HG03575 (cell line): Measurements from ENCODE around the gene THRAP3.
"Not testable (repeated sequence)": the region's sequence is repeated elsewhere in the genome, so short reads cannot be mapped to it uniquely, and the experiment has no call there.

Experiments
- ATAC-seq: cut with Tn5 transposase; IDR thresholded peaks from one replicate; pipeline ENCODE4 v1.9.1; 2021; ENCODE audit not compliant: unreplicated experiment, insufficient number of reproducible peaks, low FRiP score; ENCODE audit errors: extremely low read depth

Gene THRAP3

GRCh38 chr1:36223996-36224536 lies at the start of gene THRAP3:
Gene THRAP3 (plus strand): TSS chr1:36224443. CDS start chr1:36282564, 58,121 bp downstream.
- peak; percentile 75 for ATAC-seq

- ATAC-seq: no peak
Measured at GRCh38 chr1:36174713-36175112, 49.5 kb upstream of the THRAP3 start.

- ATAC-seq: no peak
Measured at GRCh38 chr1:36175137-36176095, 48.8 kb upstream of the THRAP3 start.

GRCh38 chr1:36176106-36176949 lies 47.9 kb upstream of the THRAP3 start:
- no peak for ATAC-seq

GRCh38 chr1:36177589-36178431 lies 46.4 kb upstream of the THRAP3 start:
- ATAC-seq: no peak

DNA sequence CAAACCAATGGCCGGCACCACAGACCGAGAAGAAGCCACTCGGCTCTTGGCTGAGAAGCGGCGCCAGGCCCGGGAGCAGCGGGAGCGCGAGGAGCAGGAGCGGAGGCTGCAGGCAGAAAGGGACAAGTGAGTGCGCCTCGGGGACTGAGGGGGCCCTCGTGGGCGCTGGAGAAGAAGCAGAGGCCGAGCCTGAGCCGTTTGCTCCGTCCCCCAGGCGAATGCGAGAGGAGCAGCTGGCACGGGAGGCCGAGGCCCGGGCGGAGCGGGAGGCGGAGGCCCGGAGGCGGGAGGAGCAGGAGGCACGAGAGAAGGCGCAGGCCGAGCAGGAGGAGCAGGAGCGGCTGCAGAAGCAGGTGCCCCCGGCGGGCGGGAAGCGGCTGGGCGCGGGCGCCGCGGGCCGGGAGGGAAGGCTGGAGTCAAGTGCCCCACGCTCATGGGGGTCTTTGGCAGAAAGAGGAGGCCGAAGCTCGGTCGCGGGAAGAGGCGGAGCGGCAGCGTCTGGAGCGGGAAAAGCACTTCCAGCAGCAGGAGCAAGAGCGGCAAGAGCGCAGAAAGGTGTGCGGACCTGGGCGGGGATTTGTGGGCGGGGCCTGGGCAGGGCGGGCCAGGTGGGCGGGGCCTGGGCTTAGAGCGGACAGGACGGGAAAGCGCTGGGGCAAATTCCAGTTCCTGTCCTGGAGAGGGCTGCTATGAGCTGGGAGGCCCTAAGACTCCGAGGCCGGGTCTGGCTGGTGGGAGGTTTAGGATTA lies 45.6 kb upstream of the THRAP3 start:
- ATAC-seq: no peak

- ATAC-seq: no peak
Measured at GRCh38 chr1:36179220-36179600, 45.0 kb upstream of the THRAP3 start.

- ATAC-seq: no peak
Measured at GRCh38 chr1:36182734-36183133, 41.5 kb upstream of the THRAP3 start.

- ATAC-seq: no peak
Measured at GRCh38 chr1:36183309-36183856, 40.9 kb upstream of the THRAP3 start.

DNA sequence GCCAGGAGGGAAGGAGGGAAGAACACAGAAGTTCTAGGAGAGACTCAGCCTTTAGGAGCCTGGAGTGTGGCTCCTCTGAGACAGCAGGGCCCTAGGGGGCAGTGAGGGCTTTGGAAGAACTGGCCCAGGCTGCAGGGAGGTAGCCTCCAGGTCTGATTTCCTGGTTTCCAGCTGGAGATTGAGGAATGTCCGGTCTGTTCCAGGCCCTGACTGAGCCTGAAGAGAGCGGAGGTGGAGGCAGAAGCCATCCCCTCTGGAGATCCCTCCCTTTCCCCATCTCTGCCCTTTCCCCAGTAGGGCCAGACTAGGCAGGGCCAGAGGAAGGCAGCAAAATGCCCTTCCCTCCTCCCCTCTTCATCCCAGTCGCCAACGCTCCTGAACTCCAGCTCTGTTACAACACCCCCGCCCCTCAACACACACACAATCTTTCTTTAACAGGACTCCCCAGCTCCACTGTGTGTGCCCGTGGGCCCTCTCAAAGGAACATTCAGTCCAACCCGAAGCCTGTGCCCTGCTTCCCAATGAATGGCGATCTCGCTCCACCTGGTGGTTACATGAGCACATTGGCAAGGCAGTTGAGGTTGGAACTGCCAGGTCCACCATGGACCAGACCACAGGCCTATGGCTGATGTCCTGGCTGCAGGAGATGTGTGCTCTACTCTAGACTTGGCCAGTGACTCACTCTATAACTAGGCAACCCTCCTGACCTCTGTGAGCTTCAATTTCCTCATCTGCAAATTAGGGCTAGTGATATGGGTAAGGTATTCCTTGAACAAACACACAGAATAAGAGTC lies 36.2 kb upstream of the THRAP3 start:
- no peak for ATAC-seq

- ATAC-seq: not testable (repeated sequence)
Measured at GRCh38 chr1:36196805-36197204, 27.4 kb upstream of the THRAP3 start.

- ATAC-seq: no peak
Measured at GRCh38 chr1:36198641-36199040, 25.6 kb upstream of the THRAP3 start.

- no peak for ATAC-seq
Measured at GRCh38 chr1:36199934-36200741, 24.1 kb upstream of the THRAP3 start.

- ATAC-seq: no peak
Measured at GRCh38 chr1:36203027-36203553, 21.2 kb upstream of the THRAP3 start.

DNA sequence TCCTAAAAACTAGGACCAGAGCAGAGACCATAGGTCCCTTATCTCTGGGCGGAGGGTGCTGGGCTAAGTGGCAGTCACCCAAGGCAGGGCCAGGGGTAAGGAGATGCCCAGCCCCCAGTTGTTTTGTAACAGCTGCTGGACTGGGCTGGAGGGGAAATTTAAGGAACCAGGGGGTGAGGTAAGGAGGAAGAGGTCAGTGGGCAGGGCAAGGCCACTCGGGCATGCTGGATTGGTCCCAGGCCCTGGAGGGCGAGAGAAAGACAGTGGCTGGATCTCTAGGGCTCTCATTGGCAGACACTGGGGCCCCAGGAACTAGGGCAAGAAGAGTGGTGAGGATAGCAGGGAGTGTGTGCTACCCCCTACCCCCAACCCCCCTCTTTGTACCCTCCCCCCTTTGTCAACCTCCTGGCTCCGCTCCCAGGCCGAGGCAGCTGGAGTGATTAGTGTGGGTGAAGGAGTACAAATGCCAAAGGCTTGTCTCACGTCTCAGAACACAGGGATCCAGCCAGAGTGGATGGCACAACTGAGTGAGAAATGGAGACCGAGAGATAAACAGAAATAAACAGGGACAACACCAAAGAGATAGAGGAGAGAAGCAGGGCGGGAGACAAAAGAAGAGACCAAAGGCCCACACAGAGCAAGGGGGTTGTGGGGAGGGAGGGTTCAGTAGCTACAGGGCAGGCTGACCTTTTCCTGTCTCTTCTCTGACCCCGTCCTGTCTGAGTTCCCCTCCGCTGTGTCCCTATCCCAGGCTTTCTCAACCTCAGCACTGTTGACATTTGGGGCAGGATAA lies 20.5 kb upstream of the THRAP3 start:
- no peak for ATAC-seq
